NCI-H2171 (cell line): ENCODE results near the gene NR5A1.

Experiments
- DNase-seq: peaks from one replicate; lab custom pipeline; 2025; lab: John Stamatoyannopoulos, UW

Gene NR5A1

GRCh38 chr9:124457887-124458431 lies 49.2 kb downstream of the NR5A1 start:
- no peak for DNase-seq

- no peak for DNase-seq
Observed at GRCh38 chr9:124457079-124457886, 49.9 kb downstream of the NR5A1 start.

GRCh38 chr9:124456341-124457078 lies 50.7 kb downstream of the NR5A1 start:
- no peak for DNase-seq

GRCh38 chr9:124455820-124456219 lies 51.4 kb downstream of the NR5A1 start:
- DNase-seq = no peak

- no peak for DNase-seq
Observed at GRCh38 chr9:124454791-124455443, 52.3 kb downstream of the NR5A1 start.

- no peak for DNase-seq
Observed at GRCh38 chr9:124454296-124454695, 52.9 kb downstream of the NR5A1 start.

- DNase-seq = no peak
Observed at GRCh38 chr9:124453586-124454191, 53.5 kb downstream of the NR5A1 start.

- no peak for DNase-seq
Observed at GRCh38 chr9:124452841-124453585, 54.2 kb downstream of the NR5A1 start.

- DNase-seq = no peak
Observed at GRCh38 chr9:124452326-124452725, 54.9 kb downstream of the NR5A1 start.

GRCh38 chr9:124450931-124451661 lies 56.1 kb downstream of the NR5A1 start:
- no peak for DNase-seq

GRCh38 chr9:124450241-124450924 lies 56.8 kb downstream of the NR5A1 start, which contains the start of gene ADGRD2:
Gene ADGRD2 (plus strand): TSS chr9:124450451. CDS start chr9:124451667, 1,216 bp downstream.
- peak; percentile 34 for DNase-seq

GRCh38 chr9:124449381-124450151 lies 57.6 kb downstream of the NR5A1 start:
- DNase-seq = no peak

- DNase-seq = no peak
Observed at GRCh38 chr9:124448019-124448418, 59.2 kb downstream of the NR5A1 start.

GRCh38 chr9:124447297-124447661 lies 59.9 kb downstream of the NR5A1 start:
- DNase-seq = no peak

GRCh38 chr9:124444166-124444565 lies 63.0 kb downstream of the NR5A1 start:
- peak; percentile 16 for DNase-seq

- DNase-seq = no peak
Observed at GRCh38 chr9:124443625-124444024, 63.6 kb downstream of the NR5A1 start.

GRCh38 chr9:124442826-124443225 lies 64.4 kb downstream of the NR5A1 start:
- DNase-seq = no peak

GRCh38 chr9:124442379-124442778 lies 64.8 kb downstream of the NR5A1 start:
- DNase-seq = no peak

- DNase-seq = no peak
Observed at GRCh38 chr9:124441291-124441690, 65.9 kb downstream of the NR5A1 start.
